ENCODE data around the gene PDLIM1. TPM values are rescaled to one million over a fixed set of nuclear protein-coding genes. Genes with fewer than 3 reads are reported as not detected.
A peak's percentile ranks its signal among the peaks of the same experiment; 100 is the strongest.

Gene PDLIM1
- total RNA-seq, 1 donor from 2014 or later, result 113 TPM

DNA sequence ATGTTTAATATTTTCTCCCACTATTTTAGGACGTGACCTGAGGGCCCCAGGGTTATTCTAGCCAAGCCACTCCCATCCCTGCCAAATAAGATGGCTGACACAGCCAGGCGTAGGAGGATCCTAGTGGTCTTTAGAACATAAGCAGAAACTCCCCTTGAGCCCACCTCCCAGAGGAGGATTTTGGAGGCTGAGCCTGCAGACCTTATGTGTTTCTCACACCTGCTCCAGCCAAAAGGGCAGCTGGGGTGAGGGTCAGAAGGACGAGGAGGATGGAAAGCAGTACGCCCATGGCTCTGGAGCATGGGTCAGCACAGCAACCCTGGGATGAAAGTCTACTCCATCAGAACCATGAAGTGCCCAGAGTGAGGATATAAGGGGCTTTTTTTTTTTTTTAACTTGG lies 39.9 kb downstream of the PDLIM1 start:
- Mint-ChIP-seq H3K4me1 (ENCODE audit: low read depth) (peaks cover 18% of the 10 kb centered on the region), H3K27me3 (no peaks in the 10 kb centered on the region), H3K9me3 (ENCODE audit: low read depth) (peaks cover 2% of the 10 kb centered on the region), H3K36me3 (ENCODE audit: insufficient read depth) (peaks cover 15% of the 10 kb centered on the region), H3K4me3 (ENCODE audit: low read depth) (no peak overlapping the region), H3K27ac (no peak overlapping the region)
- DNase-seq (ENCODE audit: low spot score, unreplicated experiment), result no peak
- TF ChIP-seq, protein P1, sequence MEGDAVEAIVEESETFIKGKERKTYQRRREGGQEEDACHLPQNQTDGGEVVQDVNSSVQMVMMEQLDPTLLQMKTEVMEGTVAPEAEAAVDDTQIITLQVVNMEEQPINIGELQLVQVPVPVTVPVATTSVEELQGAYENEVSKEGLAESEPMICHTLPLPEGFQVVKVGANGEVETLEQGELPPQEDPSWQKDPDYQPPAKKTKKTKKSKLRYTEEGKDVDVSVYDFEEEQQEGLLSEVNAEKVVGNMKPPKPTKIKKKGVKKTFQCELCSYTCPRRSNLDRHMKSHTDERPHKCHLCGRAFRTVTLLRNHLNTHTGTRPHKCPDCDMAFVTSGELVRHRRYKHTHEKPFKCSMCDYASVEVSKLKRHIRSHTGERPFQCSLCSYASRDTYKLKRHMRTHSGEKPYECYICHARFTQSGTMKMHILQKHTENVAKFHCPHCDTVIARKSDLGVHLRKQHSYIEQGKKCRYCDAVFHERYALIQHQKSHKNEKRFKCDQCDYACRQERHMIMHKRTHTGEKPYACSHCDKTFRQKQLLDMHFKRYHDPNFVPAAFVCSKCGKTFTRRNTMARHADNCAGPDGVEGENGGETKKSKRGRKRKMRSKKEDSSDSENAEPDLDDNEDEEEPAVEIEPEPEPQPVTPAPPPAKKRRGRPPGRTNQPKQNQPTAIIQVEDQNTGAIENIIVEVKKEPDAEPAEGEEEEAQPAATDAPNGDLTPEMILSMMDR (IDR thresholded peaks at IDR 0.05; ENCODE audit: unreplicated experiment), result no peak

DNA sequence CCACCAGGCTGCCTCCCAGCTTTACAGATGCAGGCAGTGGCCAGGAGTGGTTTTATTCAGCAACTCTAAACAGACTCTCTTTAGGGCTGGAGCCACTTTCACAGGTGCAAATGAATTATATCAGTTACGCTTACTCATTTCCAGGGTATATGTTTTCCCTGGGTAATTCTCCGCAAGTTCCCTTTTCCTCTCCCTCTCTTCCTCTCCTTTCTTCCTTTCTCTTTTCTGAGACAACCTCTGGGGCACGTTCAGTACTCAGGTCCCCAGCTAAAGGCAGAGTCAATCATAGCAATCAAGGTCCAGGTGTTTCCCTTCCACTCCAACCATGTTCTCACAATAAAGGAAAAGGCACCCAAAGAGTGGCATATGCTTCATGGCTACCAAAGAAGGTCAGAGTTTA lies 41.3 kb downstream of the PDLIM1 start:
- TF ChIP-seq, protein P1 (IDR thresholded peaks at IDR 0.05; ENCODE audit: unreplicated experiment), result no peak
- Mint-ChIP-seq H3K9me3 (ENCODE audit: low read depth) (no peaks in the 10 kb centered on the region), H3K27ac (peak overlapping the region; percentile 54), H3K4me1 (ENCODE audit: low read depth) (peaks cover 18% of the 10 kb centered on the region), H3K36me3 (ENCODE audit: insufficient read depth) (peaks cover 5% of the 10 kb centered on the region), H3K27me3 (no peaks in the 10 kb centered on the region), H3K4me3 (ENCODE audit: low read depth) (no peak overlapping the region)
- no peak for DNase-seq (ENCODE audit: low spot score, unreplicated experiment)

DNA sequence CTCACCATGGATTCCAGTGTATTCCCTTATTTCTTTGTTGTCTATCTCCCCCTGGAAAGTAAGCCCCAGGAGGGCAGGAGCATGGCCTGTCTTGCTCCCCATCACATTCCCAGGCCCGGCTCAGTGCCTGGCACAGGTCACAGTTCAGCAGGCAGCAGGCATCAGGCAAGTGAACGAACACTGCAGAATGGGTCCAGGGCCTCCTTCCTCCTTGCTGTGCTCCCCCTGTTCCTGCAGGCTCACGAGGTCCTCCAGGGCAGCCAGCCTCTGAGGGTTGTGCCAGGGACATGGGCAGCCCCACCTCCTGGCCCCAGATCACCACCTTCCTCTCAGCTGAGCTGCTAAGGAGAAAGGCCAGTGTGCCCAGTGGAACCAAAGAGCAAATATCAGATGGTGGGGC lies 41.8 kb downstream of the PDLIM1 start:
- DNase-seq (ENCODE audit: low spot score, unreplicated experiment), result no peak
- Mint-ChIP-seq H3K27ac (peak overlapping the region; percentile 39), H3K27me3 (no peaks in the 10 kb centered on the region), H3K9me3 (ENCODE audit: low read depth) (no peaks in the 10 kb centered on the region), H3K4me3 (ENCODE audit: low read depth) (no peak overlapping the region), H3K4me1 (ENCODE audit: low read depth) (peaks cover 18% of the 10 kb centered on the region), H3K36me3 (ENCODE audit: insufficient read depth) (peaks cover 4% of the 10 kb centered on the region)
- TF ChIP-seq, protein P1 (IDR thresholded peaks at IDR 0.05; ENCODE audit: unreplicated experiment), result no peak

DNA sequence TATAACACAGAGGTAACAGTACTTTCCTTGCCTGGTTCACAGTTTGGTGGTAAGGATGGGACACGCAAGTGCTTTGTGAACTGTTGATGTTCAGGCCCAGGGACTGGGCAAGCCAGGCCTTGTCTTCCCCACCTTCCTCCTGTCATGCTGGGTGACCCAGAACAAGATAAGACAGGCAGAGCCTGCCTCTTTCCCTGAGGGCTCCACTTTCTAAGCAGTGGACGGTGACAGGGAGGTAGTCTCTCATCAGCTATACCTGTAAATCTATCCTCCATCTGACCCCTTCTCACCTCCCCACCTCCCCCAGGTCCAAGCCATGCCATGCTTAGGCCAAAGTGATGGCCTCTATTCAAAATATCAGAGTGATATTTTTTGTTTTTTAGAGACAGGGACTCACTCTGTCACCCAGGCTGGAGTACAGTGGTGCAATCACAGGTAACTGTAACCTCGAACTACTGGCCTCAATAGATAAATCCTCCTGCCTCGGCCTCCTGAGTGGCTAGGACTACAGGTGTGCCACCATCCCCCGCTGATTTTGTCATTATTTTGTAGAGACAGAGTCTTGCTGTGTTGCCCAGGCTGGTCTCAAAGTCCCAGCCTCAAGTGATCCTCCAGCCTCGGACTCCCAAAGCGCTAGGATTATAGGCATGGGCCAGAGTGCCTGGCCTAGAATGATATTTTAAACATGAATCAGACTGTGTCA lies 42.8 kb downstream of the PDLIM1 start:
- no peak overlapping the region for H3K4me3 Mint-ChIP-seq (ENCODE audit: low read depth)
- peaks cover 17% of the 10 kb centered on the region for H3K4me1 Mint-ChIP-seq (ENCODE audit: low read depth)
- TF ChIP-seq, protein P1 (IDR thresholded peaks at IDR 0.05; ENCODE audit: unreplicated experiment), result no peak
- peaks cover 8% of the 10 kb centered on the region for H3K36me3 Mint-ChIP-seq (ENCODE audit: insufficient read depth)
- no peak for DNase-seq (ENCODE audit: low spot score, unreplicated experiment)
- no peaks in the 10 kb centered on the region for H3K9me3 Mint-ChIP-seq (ENCODE audit: low read depth)
- no peaks in the 10 kb centered on the region for H3K27me3 Mint-ChIP-seq
- peak overlapping the region; percentile 43 for H3K27ac Mint-ChIP-seq

DNA sequence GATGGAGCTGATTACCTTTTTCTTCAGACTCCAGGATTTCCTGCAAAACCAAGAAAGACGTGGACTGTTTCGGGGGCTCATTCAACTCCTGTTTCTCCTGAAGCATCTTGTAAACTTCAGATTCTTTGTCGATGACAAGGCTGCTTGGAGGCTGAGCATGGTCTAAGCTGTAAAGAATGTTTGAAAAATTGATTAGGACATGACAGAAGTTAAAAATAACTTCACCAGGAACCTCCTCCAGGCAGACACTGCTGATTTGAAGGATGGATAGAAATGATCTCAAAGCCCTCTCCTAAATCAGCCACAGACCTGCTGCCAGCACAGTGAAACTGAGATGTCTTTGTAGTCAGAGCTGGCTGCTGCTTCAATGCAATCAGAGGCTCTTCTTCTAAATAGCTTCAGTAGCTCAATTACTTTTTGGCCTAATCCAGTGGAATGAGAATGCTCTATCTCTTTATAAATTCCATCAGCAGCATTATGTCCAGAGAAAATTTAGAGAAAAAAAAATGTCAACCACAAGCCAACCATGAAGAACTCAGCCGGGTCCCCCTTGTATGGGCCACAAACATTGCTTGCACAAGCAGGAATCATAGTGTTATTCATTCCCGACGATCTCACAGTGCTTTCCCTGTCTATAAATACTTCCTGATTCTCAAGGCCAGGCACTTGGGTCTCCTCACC lies 43.5 kb downstream of the PDLIM1 start:
- Mint-ChIP-seq H3K27ac (peak overlapping the region; percentile 84), H3K4me3 (ENCODE audit: low read depth) (no peak overlapping the region), H3K9me3 (ENCODE audit: low read depth) (no peaks in the 10 kb centered on the region), H3K4me1 (ENCODE audit: low read depth) (peaks cover 12% of the 10 kb centered on the region), H3K36me3 (ENCODE audit: insufficient read depth) (peaks cover 8% of the 10 kb centered on the region), H3K27me3 (no peaks in the 10 kb centered on the region)
- TF ChIP-seq, protein P1 (IDR thresholded peaks at IDR 0.05; ENCODE audit: unreplicated experiment), result no peak
- DNase-seq (ENCODE audit: low spot score, unreplicated experiment), result no peak

Data from progenitor cell of endocrine pancreas (in vitro differentiated cells).